ENCODE results near the gene LFNG.

DNA sequence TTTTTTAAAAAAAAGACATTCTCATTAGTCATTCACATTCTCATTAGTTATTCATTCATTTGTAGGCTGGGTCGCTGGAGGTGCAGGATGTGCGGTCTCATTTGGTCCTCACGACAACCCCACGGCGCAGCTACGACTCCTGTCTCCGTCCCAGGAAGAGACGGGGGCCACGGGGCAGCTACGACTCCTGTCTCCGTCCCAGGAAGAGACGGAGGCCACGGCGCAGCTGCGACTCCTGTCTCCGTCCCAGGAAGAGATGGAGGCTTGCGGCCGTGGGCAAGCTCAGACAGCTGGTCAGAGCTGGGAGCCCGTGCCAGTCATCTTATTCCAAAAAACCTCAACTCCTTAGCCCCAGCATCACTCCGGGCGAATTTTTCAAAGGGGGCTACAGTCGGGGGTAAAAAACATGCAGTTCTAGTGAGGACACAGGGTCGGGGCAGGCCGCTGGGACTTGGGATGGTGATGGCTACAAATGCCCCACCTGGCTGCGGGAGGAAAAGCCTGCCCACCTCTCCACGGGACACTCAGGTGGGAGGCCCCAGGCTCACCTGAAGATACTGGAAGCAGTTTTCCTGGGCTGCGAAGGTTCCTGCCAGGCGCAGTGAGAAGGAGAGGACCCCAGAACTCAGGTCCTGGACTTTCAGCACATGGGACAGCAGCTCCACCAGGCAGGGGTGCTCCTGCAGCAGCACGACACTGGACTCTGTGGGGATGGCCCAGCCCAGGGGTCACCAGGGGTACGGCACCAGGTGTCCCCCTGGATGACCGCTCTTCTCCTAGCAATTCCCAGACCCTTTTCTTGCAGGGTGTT is 27.4 kb downstream of the LFNG start:
- TF ChIP-seq GABPA (IDR thresholded peaks at IDR 0.05 in 1 of 2, conservative IDR thresholded peaks at IDR 0.05 in 1 of 2): no peak
- TF ChIP-seq, protein P1, sequence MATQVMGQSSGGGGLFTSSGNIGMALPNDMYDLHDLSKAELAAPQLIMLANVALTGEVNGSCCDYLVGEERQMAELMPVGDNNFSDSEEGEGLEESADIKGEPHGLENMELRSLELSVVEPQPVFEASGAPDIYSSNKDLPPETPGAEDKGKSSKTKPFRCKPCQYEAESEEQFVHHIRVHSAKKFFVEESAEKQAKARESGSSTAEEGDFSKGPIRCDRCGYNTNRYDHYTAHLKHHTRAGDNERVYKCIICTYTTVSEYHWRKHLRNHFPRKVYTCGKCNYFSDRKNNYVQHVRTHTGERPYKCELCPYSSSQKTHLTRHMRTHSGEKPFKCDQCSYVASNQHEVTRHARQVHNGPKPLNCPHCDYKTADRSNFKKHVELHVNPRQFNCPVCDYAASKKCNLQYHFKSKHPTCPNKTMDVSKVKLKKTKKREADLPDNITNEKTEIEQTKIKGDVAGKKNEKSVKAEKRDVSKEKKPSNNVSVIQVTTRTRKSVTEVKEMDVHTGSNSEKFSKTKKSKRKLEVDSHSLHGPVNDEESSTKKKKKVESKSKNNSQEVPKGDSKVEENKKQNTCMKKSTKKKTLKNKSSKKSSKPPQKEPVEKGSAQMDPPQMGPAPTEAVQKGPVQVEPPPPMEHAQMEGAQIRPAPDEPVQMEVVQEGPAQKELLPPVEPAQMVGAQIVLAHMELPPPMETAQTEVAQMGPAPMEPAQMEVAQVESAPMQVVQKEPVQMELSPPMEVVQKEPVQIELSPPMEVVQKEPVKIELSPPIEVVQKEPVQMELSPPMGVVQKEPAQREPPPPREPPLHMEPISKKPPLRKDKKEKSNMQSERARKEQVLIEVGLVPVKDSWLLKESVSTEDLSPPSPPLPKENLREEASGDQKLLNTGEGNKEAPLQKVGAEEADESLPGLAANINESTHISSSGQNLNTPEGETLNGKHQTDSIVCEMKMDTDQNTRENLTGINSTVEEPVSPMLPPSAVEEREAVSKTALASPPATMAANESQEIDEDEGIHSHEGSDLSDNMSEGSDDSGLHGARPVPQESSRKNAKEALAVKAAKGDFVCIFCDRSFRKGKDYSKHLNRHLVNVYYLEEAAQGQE (IDR thresholded peaks at IDR 0.05): no peak
- TF ChIP-seq YY1 (IDR thresholded peaks at IDR 0.05): no peak
- TF ChIP-seq, protein P2, sequence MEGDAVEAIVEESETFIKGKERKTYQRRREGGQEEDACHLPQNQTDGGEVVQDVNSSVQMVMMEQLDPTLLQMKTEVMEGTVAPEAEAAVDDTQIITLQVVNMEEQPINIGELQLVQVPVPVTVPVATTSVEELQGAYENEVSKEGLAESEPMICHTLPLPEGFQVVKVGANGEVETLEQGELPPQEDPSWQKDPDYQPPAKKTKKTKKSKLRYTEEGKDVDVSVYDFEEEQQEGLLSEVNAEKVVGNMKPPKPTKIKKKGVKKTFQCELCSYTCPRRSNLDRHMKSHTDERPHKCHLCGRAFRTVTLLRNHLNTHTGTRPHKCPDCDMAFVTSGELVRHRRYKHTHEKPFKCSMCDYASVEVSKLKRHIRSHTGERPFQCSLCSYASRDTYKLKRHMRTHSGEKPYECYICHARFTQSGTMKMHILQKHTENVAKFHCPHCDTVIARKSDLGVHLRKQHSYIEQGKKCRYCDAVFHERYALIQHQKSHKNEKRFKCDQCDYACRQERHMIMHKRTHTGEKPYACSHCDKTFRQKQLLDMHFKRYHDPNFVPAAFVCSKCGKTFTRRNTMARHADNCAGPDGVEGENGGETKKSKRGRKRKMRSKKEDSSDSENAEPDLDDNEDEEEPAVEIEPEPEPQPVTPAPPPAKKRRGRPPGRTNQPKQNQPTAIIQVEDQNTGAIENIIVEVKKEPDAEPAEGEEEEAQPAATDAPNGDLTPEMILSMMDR (IDR thresholded peaks at IDR 0.05; ENCODE audit: low read depth, low read length, missing input control): no peak
- no peak for TF ChIP-seq RAD21 (IDR thresholded peaks at IDR 0.05)
